ENCODE measurements around the gene BAAT. TPM values are rescaled to one million over a fixed set of nuclear protein-coding genes. Genes with fewer than 3 reads are reported as not detected.

The BAAT gene
- total and polyA plus RNA-seq, 2 donors from 2014 or later = 0.09 to 0.15 TPM

GRCh38 chr9:101415578-101415977 is 30.8 kb upstream of the BAAT start:
- Histone ChIP-seq H3K9ac (ENCODE audit: low read length in 3 of 3) (no peak overlapping the region), H3K9me3 (ENCODE audit: control insufficient read depth in 2 of 3, insufficient read depth in 1 of 3, low read length in 3 of 3) (peaks cover 0 to 23% (median 12%) of the 10 kb centered on the region in 3 donors), H3K4me3 (ENCODE audit: low read length in 3 of 3) (no peak overlapping the region), H3K27me3 (ENCODE audit: control insufficient read depth, insufficient read depth, low read length) (no peaks in the 10 kb centered on the region), H3K27ac (ENCODE audit: low read depth in 2 of 2, low read length in 2 of 2) (no peak overlapping the region), H3K36me3 (ENCODE audit: control insufficient read depth in 2 of 3, insufficient read depth in 3 of 3, low read length in 3 of 3) (peaks cover 0 to 5% (median 0%) of the 10 kb centered on the region in 3 donors), H3K4me1 (ENCODE audit: control insufficient read depth in 2 of 3, insufficient read depth in 2 of 3, low read depth in 1 of 3, low read length in 3 of 3) (no peaks in the 10 kb centered on the region)
- intact Hi-C loops (cut with DNase I) = no loop called here
- no peak for TF ChIP-seq CTCF (IDR thresholded peaks at IDR 0.05; ENCODE audit: borderline replicate concordance, extremely low read depth, insufficient read depth)
- no peak for FAIRE-seq
- DNase-seq = no peak

- intact Hi-C loops (cut with DNase I) = no loop called here
- FAIRE-seq (no peak), DNase-seq (no peak)
- H3K4me1 ChIP-seq (ENCODE audit: control insufficient read depth in 2 of 3, insufficient read depth in 2 of 3, low read depth in 1 of 3, low read length in 3 of 3) = no peaks in the 10 kb centered on the region
- TF ChIP-seq CTCF (IDR thresholded peaks at IDR 0.05; ENCODE audit: borderline replicate concordance, extremely low read depth, insufficient read depth) = no peak
- H3K9me3 ChIP-seq (ENCODE audit: control insufficient read depth in 2 of 3, insufficient read depth in 1 of 3, low read length in 3 of 3) = peaks cover 0 to 31% (median 20%) of the 10 kb centered on the region in 3 donors
- peaks cover 0 to 1% (median 0%) of the 10 kb centered on the region in 3 donors for H3K36me3 ChIP-seq (ENCODE audit: control insufficient read depth in 2 of 3, insufficient read depth in 3 of 3, low read length in 3 of 3)
- no peak overlapping the region for H3K27ac ChIP-seq (ENCODE audit: low read depth in 2 of 2, low read length in 2 of 2)
- H3K27me3 ChIP-seq (ENCODE audit: control insufficient read depth, insufficient read depth, low read length) = no peaks in the 10 kb centered on the region
- H3K9ac ChIP-seq (ENCODE audit: low read length in 3 of 3) = no peak overlapping the region
- no peak overlapping the region for H3K4me3 ChIP-seq (ENCODE audit: low read length in 3 of 3)
Measured at GRCh38 chr9:101414839-101415238, 30.0 kb upstream of the BAAT start.

- intact Hi-C loops (cut with DNase I) = no loop called here
- H3K4me3 ChIP-seq (ENCODE audit: low read length in 3 of 3) = peak overlapping the region in 2 of 3 donors; percentile 3 to 8
- no peak for FAIRE-seq
Measured at GRCh38 chr9:101409079-101409477, 24.3 kb upstream of the BAAT start.

More at GRCh38 chr9:101409079-101409477, 24.3 kb upstream of the BAAT start:
- Histone ChIP-seq H3K4me1 (ENCODE audit: control insufficient read depth in 2 of 3, insufficient read depth in 2 of 3, low read depth in 1 of 3, low read length in 3 of 3) (no peaks in the 10 kb centered on the region), H3K36me3 (ENCODE audit: control insufficient read depth in 2 of 3, insufficient read depth in 3 of 3, low read length in 3 of 3) (peaks cover 30 to 49% (median 40%) of the 10 kb centered on the region in 3 donors), H3K9me3 (ENCODE audit: control insufficient read depth in 2 of 3, insufficient read depth in 1 of 3, low read length in 3 of 3) (peaks cover 24 to 69% (median 55%) of the 10 kb centered on the region in 3 donors), H3K27me3 (ENCODE audit: control insufficient read depth, insufficient read depth, low read length) (no peaks in the 10 kb centered on the region), H3K27ac (ENCODE audit: low read depth in 2 of 2, low read length in 2 of 2) (no peak overlapping the region), H3K9ac (ENCODE audit: low read length in 3 of 3) (no peak overlapping the region)
- no peak for TF ChIP-seq CTCF (IDR thresholded peaks at IDR 0.05; ENCODE audit: borderline replicate concordance, extremely low read depth, insufficient read depth)
- DNase-seq = no peak
